G401.6 (cell line): ENCODE data around the gene ABLIM2.

Source experiments
- FAIRE-seq: peaks from 2 replicates; lab custom pipeline; 2012; peaks lifted over from hg19 to GRCh38; lab: Jason Lieb, UNC

The ABLIM2 gene

GRCh38 chr4:8136529-8136928, 22.1 kb downstream of the ABLIM2 start:
- no peak for FAIRE-seq

- no peak for FAIRE-seq
Measured at GRCh38 chr4:8135666-8136065, 22.9 kb downstream of the ABLIM2 start.

DNA sequence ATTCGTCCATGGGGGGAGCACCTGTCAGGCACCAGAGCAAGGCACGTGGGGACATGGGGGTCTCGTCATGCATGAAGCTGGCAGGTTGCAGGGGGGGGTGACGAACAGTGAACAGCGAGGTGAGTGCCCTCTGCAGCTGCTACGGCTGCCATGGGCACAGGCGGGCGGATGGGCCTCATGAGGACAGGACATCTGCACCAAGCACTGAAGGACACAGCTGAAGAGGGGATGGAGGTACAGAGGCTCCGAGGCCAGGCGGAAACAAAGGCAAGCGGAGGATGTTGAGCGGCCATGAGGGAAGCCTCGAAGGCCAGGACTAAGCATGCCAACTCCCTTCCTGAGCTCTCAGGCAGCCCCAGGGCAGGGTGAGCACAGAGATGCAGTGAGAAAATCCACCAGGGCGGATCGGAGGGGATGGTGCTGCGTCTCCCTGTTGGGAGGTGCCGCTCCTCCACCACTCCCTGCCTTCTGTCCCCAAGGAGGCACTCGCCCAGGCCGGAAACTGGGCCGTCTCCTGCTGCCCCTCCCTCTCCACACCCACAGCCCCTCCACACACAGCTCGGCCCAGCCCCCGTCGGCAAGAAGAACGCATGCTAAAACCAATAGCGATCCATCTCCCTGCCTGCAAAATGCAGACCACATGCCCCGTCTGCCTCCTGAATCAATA, 24.6 kb downstream of the ABLIM2 start:
- FAIRE-seq = no peak

- no peak for FAIRE-seq
Measured at GRCh38 chr4:8132947-8133705, 25.5 kb downstream of the ABLIM2 start.

DNA sequence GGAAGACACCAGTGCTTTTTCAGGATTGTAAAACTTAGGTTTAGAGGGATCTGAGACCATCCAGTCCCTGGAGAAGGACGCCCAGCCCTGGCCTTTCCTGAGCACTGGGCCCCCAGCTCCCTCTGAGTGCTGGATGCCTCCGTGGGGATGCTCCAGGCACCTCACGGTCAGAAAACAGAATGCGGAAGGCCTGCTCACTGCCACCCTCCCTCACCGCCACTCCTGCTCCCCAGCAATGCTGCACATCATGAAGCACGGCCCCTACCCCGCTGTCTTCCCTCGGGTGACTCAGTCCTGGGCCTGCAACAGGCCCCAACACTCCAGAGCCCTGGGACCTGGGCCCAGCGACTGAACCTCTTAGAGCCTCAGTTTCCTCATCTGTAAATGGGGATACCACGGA, 26.2 kb downstream of the ABLIM2 start:
- no peak for FAIRE-seq

- FAIRE-seq = no peak
Measured at GRCh38 chr4:8131826-8132225, 26.8 kb downstream of the ABLIM2 start.

DNA sequence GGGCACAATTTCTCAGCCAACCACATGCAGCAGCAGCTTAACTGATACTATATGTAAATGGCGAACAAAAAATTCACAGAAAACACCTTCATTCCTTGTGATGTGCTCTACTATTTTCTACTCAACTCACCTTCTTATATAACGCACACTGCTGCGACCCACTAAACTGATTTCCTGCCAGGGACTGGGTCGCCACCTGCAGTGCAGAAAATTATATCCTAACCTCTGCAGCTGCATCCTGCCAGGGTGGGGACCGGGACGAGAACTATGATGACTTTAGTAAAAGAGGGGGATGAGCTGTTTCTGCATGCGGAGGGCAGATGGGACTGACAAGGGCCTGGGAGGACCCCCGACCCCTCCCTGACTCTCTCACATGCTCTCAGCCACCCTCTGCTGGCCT, 27.4 kb downstream of the ABLIM2 start:
- no peak for FAIRE-seq

GRCh38 chr4:8130346-8131066, 28.1 kb downstream of the ABLIM2 start:
- FAIRE-seq = no peak

- FAIRE-seq = no peak
Measured at GRCh38 chr4:8129785-8130184, 28.8 kb downstream of the ABLIM2 start.

- FAIRE-seq = no peak
Measured at GRCh38 chr4:8129136-8129535, 29.5 kb downstream of the ABLIM2 start.

DNA sequence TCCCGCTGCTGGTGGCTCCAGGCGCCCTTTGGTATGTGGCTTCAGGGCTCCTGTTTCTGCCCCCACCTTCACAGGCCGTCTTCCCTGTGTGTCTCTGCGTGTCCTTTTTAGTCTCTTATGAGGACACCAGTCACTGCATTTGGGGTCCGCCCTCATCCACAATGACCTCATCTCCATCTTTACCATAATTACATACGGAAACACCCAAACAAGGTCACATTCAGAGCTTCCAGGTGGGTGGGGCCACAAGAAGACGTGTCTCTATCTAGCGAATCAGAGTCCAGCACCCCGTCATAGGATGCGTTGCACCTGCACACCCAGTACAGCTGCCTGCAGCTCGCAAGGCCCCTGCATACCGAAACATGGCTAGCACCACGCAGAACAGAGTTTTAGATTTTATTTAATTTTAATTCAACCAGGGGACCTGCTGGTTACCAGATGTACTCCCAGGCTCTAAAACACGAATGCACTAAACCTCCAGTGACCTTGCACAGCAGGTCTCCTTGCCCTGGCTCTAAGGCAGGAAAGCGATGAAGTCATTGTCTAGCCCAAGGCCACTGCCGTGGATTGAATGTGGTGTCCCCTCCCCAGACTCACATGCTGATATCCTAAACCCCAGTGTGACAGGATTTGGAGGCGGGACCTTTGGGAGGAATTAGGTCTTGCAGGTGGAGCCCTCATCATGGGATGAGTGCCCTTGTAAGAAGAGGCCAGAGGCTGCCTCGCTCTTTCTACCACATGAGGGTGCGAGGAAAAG, 30.3 kb downstream of the ABLIM2 start:
- FAIRE-seq = no peak

DNA sequence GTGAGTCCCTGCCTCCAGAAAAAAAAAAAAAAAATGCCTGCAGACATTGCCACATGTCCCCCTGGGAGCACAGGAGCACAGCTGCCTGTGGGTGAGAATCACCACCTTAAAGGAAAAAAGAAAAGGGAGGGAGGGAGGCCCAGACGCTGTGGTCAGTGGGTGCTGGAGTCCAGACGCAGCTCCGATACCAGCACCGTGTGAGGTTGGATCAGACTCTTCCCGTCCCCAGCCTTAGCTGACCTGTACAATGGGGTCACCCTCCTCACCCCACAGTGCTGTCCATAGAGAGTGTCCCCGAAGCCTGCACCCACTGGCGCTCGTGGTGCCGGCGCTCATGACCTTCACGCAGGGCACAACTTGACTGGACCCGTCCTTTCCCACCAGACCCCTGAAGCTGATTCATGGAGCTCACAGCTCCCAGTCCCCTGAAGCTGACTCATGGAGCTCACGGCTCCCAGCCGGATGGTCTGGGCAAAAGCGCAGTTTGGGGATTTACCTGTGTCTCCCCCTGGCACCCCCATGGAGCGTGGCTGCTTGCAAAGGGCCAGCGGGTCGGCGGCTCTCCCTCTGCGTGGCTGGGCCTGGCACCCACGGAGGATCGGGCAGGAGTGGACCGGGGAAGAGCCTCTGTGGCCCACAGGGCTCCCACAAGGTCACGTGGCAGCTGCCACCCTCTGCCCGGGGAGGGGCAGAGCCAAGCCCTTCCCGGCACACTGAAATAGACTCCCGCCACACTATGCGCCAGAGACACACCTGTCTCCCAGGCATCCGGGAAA, 31.4 kb downstream of the ABLIM2 start:
- no peak for FAIRE-seq

DNA sequence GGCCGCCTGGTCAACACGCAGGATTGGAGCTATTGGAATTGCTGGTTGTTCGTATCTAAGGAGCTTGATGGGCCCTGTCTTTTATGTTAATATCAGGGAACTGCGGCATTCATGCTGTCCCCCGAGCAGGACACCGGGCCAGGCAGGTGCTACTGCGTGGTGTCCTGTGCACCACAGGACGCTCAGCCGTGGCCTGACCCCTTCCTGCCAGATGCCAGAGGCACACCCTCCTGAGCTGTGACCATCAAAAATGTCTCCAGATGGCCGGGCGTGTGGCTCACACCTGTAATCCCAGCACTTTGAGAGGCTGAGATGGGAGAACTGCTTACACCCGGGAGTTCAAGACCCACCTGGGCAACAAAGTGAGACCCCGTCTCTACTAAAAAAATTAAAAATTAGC, 32.1 kb downstream of the ABLIM2 start:
- FAIRE-seq = no peak

- no peak for FAIRE-seq
Measured at GRCh38 chr4:8125526-8126056, 33.0 kb downstream of the ABLIM2 start.

DNA sequence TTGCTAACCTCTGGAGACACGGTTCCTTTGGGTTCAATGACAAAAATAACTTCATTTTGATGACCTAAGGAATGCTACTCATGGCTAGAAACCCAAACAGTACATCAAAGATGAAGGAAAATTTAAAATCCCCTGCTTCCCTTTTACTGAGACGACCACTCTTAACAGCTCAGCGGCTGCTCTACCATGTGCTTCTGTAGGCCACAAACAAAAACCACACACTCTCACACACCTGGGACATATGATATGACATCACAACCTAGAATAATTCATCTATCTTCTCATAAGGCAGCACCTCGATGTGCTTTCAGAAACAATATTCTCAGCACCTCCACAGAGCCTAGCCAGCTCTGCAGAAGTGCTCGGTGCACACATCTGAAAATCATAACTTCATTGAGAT, 34.7 kb downstream of the ABLIM2 start:
- no peak for FAIRE-seq

DNA sequence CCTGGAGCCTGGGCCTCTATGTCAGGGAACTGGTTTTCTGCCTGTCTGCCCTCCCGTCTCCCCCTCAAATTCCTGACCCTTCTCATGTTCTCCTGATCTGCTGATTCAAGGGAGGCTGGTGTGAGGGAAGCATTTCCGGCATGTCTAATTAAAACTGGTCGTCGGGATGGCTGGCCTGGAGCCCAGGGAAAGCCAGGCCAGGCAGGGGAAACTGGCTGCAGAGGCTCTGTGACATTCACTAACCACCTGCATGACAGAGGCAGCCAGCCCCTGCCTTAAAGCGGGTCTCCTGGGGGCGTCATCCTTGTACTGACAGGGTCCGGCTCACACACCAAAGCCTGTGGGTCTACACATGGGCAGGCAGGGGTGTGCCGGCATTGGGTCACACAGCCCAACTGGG, 35.2 kb downstream of the ABLIM2 start:
- no peak for FAIRE-seq

- FAIRE-seq = no peak
Measured at GRCh38 chr4:8122746-8123145, 35.9 kb downstream of the ABLIM2 start.

- no peak for FAIRE-seq
Measured at GRCh38 chr4:8121292-8122015, 37.2 kb downstream of the ABLIM2 start.

DNA sequence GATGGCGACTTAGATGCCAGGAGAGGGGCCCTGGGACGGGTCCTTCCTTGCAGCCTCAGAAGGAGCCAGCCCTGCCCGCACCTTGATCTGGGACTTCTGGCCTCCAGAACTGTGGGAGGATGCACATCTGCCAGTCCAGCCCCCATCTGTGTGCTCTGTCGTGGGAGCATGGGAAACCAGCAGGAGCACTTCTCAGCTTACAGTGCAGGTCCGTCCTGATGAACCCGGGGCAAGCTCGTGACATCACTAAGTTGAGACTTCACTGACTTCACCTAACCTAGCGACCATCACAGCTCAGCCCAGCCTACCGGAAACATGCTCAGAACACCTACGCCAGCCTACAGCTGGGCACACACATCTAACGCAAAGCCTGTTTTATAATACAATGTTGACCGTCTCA, 38.1 kb downstream of the ABLIM2 start:
- FAIRE-seq = no peak

GRCh38 chr4:8119877-8120276, 38.7 kb downstream of the ABLIM2 start:
- no peak for FAIRE-seq

- FAIRE-seq = no peak
Measured at GRCh38 chr4:8118531-8118930, 40.1 kb downstream of the ABLIM2 start.
